ENCODE data around the gene TTC29. TPM values are rescaled to one million over a fixed set of nuclear protein-coding genes. Genes with fewer than 3 reads are reported as not detected.

TTC29 gene
- total and polyA plus RNA-seq, 2 experiments from 2014 or later = 0.52 to 0.60 TPM

DNA sequence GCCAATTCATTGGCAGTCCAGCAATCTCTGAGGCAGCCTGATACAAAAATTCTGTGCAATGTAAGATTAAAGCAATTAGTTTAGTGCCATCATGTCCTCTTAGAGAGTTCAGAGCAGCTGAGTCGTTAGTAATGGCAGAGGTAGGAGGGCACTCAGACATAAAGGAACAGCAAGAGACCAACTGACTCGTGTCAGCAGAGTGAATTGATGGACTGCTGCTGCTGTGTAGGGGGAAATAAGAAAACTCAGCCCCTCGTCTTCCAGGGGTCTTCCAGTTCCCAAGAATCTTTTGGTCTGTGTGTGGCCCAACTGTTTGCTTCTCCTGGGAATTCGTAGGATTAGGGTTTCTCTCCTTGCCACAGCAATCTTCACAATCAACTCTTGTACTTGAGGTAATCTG is 100.9 kb downstream of the TTC29 start:
- H3K27me3 Mint-ChIP-seq (ENCODE audit: insufficient read depth, low read depth, poor library complexity) = no peaks in the 10 kb centered on the region
- Histone ChIP-seq H3K4me1 (ENCODE audit: insufficient read depth) (no peaks in the 10 kb centered on the region), H3K79me2 (replicated peaks; ENCODE audit: insufficient read depth) (no peaks in the 10 kb centered on the region), H2AFZ (peak overlapping the region; percentile 85), H4K20me1 (replicated peaks; ENCODE audit: insufficient read depth) (no peaks in the 10 kb centered on the region), H3K9me2 (ENCODE audit: insufficient read depth) (no peaks in the 10 kb centered on the region), H3F3A (replicated peaks; ENCODE audit: low read depth) (no peaks in the 10 kb centered on the region), H3K4me3 (no peak overlapping the region), H3K36me3 (ENCODE audit: insufficient read depth) (no peaks in the 10 kb centered on the region), H3K4me2 (no peak overlapping the region), H3K27me3 (ENCODE audit: insufficient read depth) (no peaks in the 10 kb centered on the region), H3K27ac (ENCODE audit: low read depth) (no peak overlapping the region)
- H3K4me3 Mint-ChIP-seq = no peak overlapping the region
- no peak for TF ChIP-seq EZH2 (IDR thresholded peaks at IDR 0.05; ENCODE audit: low read depth, unreplicated experiment)
- no peak for TF ChIP-seq CREB1 (CRISPR knock-in tag; IDR thresholded peaks at IDR 0.05; ENCODE audit: low read depth)
- TF ChIP-seq, protein P1, sequence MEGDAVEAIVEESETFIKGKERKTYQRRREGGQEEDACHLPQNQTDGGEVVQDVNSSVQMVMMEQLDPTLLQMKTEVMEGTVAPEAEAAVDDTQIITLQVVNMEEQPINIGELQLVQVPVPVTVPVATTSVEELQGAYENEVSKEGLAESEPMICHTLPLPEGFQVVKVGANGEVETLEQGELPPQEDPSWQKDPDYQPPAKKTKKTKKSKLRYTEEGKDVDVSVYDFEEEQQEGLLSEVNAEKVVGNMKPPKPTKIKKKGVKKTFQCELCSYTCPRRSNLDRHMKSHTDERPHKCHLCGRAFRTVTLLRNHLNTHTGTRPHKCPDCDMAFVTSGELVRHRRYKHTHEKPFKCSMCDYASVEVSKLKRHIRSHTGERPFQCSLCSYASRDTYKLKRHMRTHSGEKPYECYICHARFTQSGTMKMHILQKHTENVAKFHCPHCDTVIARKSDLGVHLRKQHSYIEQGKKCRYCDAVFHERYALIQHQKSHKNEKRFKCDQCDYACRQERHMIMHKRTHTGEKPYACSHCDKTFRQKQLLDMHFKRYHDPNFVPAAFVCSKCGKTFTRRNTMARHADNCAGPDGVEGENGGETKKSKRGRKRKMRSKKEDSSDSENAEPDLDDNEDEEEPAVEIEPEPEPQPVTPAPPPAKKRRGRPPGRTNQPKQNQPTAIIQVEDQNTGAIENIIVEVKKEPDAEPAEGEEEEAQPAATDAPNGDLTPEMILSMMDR (conservative IDR thresholded peaks at IDR 0.05; ENCODE audit: low read depth in 2 of 2) = no peak
- no peak for TF ChIP-seq STAT1 (IDR thresholded peaks at IDR 0.05; ENCODE audit: unreplicated experiment)
- no peak for TF ChIP-seq JUNB (IDR thresholded peaks at IDR 0.05; ENCODE audit: unreplicated experiment)
- no peaks in the 10 kb centered on the region for H3K9me3 Mint-ChIP-seq
- H3K4me1 Mint-ChIP-seq = peaks cover 6% of the 10 kb centered on the region; the same call in 2 of the 3 replicates
- H3K27ac Mint-ChIP-seq = peak overlapping the region; percentile 14; the same call in 1 of the 2 replicates
- DNase-seq (ENCODE audit: low spot score) (no peak), ATAC-seq (peak; percentile 73)
- no peaks in the 10 kb centered on the region for H3K36me3 Mint-ChIP-seq (ENCODE audit: low read depth)

DNA sequence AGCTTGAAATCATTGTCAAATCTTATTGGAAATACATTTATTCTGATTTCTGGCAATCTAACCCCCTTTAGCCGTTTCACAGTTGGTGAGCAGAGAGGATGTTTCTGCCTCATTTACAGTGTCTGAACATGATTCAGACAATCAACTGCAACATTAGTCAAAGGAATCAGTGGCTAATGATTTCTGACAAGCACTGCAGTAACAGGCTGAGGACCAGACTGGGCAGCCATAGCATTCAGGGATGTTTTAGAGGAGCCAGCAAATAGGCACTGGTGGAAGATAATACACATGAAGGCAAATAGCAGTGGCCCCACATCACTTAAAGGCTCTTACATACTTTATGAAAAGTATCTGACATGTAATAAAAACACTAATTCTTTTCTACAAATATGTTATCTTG is 102.8 kb downstream of the TTC29 start:
- DNase-seq (ENCODE audit: low spot score) = no peak
- no peaks in the 10 kb centered on the region for H3K9me2 ChIP-seq (ENCODE audit: insufficient read depth)
- Mint-ChIP-seq H3K4me3 (no peak overlapping the region), H3K9me3 (no peaks in the 10 kb centered on the region), H3K36me3 (ENCODE audit: low read depth) (no peaks in the 10 kb centered on the region), H3K27me3 (ENCODE audit: insufficient read depth, low read depth, poor library complexity) (no peaks in the 10 kb centered on the region), H3K27ac (no peak overlapping the region), H3K4me1 (peaks cover 6% of the 10 kb centered on the region; the same call in 2 of the 3 replicates)
- no peak overlapping the region for H3K4me3 ChIP-seq
- H3K27ac ChIP-seq (ENCODE audit: low read depth) = no peak overlapping the region
- no peaks in the 10 kb centered on the region for H3K27me3 ChIP-seq (ENCODE audit: insufficient read depth)
- no peaks in the 10 kb centered on the region for H3K4me1 ChIP-seq (ENCODE audit: insufficient read depth)
- no peak for ATAC-seq
- H3K36me3 ChIP-seq (ENCODE audit: insufficient read depth) = no peaks in the 10 kb centered on the region
- no peak overlapping the region for H2AFZ ChIP-seq
- H3K4me2 ChIP-seq = no peak overlapping the region
- H3F3A ChIP-seq (replicated peaks; ENCODE audit: low read depth) = no peaks in the 10 kb centered on the region
- H4K20me1 ChIP-seq (replicated peaks; ENCODE audit: insufficient read depth) = no peaks in the 10 kb centered on the region
- H3K79me2 ChIP-seq (replicated peaks; ENCODE audit: insufficient read depth) = no peaks in the 10 kb centered on the region
- TF ChIP-seq CREB1 (CRISPR knock-in tag; IDR thresholded peaks at IDR 0.05; ENCODE audit: low read depth) = no peak
- no peak for TF ChIP-seq ZNF331 (CRISPR knock-in tag; IDR thresholded peaks at IDR 0.05; ENCODE audit: low read depth)
- no peak for TF ChIP-seq EZH2 (IDR thresholded peaks at IDR 0.05; ENCODE audit: low read depth, unreplicated experiment)
- TF ChIP-seq, protein P2, sequence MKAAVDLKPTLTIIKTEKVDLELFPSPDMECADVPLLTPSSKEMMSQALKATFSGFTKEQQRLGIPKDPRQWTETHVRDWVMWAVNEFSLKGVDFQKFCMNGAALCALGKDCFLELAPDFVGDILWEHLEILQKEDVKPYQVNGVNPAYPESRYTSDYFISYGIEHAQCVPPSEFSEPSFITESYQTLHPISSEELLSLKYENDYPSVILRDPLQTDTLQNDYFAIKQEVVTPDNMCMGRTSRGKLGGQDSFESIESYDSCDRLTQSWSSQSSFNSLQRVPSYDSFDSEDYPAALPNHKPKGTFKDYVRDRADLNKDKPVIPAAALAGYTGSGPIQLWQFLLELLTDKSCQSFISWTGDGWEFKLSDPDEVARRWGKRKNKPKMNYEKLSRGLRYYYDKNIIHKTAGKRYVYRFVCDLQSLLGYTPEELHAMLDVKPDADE (IDR thresholded peaks at IDR 0.05) = no peak
- no peak for TF ChIP-seq POLR2AphosphoS5 (IDR thresholded peaks at IDR 0.05; ENCODE audit: low read depth)
- TF ChIP-seq, protein P3, sequence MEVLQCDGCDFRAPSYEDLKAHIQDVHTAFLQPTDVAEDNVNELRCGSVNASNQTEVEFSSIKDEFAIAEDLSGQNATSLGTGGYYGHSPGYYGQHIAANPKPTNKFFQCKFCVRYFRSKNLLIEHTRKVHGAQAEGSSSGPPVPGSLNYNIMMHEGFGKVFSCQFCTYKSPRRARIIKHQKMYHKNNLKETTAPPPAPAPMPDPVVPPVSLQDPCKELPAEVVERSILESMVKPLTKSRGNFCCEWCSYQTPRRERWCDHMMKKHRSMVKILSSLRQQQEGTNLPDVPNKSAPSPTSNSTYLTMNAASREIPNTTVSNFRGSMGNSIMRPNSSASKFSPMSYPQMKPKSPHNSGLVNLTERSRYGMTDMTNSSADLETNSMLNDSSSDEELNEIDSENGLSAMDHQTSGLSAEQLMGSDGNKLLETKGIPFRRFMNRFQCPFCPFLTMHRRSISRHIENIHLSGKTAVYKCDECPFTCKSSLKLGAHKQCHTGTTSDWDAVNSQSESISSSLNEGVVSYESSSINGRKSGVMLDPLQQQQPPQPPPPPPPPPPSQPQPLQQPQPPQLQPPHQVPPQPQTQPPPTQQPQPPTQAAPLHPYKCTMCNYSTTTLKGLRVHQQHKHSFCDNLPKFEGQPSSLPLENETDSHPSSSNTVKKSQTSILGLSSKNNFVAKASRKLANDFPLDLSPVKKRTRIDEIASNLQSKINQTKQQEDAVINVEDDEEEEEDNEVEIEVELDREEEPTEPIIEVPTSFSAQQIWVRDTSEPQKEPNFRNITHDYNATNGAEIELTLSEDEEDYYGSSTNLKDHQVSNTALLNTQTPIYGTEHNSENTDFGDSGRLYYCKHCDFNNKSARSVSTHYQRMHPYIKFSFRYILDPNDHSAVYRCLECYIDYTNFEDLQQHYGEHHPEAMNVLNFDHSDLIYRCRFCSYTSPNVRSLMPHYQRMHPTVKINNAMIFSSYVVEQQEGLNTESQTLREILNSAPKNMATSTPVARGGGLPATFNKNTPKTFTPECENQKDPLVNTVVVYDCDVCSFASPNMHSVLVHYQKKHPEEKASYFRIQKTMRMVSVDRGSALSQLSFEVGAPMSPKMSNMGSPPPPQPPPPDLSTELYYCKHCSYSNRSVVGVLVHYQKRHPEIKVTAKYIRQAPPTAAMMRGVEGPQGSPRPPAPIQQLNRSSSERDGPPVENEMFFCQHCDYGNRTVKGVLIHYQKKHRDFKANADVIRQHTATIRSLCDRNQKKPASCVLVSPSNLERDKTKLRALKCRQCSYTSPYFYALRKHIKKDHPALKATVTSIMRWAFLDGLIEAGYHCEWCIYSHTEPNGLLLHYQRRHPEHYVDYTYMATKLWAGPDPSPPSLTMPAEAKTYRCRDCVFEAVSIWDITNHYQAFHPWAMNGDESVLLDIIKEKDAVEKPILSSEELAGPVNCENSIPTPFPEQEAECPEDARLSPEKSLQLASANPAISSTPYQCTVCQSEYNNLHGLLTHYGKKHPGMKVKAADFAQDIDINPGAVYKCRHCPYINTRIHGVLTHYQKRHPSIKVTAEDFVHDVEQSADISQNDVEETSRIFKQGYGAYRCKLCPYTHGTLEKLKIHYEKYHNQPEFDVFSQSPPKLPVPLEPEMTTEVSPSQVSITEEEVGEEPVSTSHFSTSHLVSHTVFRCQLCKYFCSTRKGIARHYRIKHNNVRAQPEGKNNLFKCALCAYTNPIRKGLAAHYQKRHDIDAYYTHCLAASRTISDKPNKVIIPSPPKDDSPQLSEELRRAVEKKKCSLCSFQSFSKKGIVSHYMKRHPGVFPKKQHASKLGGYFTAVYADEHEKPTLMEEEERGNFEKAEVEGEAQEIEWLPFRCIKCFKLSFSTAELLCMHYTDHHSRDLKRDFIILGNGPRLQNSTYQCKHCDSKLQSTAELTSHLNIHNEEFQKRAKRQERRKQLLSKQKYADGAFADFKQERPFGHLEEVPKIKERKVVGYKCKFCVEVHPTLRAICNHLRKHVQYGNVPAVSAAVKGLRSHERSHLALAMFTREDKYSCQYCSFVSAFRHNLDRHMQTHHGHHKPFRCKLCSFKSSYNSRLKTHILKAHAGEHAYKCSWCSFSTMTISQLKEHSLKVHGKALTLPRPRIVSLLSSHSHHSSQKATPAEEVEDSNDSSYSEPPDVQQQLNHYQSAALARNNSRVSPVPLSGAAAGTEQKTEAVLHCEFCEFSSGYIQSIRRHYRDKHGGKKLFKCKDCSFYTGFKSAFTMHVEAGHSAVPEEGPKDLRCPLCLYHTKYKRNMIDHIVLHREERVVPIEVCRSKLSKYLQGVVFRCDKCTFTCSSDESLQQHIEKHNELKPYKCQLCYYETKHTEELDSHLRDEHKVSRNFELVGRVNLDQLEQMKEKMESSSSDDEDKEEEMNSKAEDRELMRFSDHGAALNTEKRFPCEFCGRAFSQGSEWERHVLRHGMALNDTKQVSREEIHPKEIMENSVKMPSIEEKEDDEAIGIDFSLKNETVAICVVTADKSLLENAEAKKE (CRISPR knock-in tag; IDR thresholded peaks at IDR 0.05) = no peak

Data from GM23338 (cell line).